Ovary (tissue), 3 donors: ENCODE data around the gene KRTAP10-6.

Source experiments
- POLR2A ChIP-seq: fragments of 450-650 bp; IDR thresholded peaks from one replicate; pipeline ENCODE4 v1.6.1; 2017; ENCODE audit warnings: antibody characterized with exemption, mild to moderate bottlenecking, moderate library complexity
- TF ChIP-seq, protein P1 (sequence below), 3 donors: fragments of 450-650 bp in 2 of 3; fragments of 200-600 bp in 1 of 3; IDR thresholded peaks; one replicate each; pipeline versions ENCODE4 v1.5.1 to v1.8.0; 2016 to 2022; ENCODE audit warnings: antibody characterized with exemption in 3 of 3, mild to moderate bottlenecking in 1 of 3
- donor health status: DM: no; HTN: no; CAD: no.

DNA sequence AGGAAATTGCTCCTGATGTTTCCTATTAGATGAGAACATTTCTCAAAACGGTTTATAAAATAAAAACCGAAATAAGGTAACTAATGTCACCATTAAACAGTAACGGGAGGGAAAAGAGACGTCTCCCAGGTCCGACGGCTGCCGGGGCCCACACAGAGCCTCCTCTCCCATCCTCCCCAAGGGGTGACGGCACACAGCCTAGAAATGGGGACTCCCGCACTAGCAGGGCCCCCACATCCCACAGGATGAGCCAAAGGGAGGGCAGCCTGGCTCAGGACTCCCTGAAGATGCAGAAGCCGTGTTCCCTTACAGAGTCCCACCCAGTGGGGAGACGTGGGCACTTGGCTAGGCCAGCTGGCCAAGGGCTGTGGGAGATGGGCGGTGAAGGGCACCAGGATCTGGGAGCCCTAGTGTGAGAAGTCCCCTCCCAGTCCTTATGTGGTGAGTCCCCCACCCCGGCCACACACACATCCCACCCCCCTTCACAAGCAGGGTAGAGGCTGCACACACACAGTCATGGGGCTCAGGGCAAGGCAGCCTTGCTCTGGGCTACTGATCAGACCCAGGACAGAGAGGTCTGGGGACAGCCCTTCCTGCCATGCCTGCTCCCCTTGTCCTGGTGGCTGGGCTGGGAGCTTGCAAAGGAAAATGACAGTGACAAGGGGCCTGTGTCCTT lies 37.0 kb downstream of the KRTAP10-6 start:
- TF ChIP-seq, protein P1, sequence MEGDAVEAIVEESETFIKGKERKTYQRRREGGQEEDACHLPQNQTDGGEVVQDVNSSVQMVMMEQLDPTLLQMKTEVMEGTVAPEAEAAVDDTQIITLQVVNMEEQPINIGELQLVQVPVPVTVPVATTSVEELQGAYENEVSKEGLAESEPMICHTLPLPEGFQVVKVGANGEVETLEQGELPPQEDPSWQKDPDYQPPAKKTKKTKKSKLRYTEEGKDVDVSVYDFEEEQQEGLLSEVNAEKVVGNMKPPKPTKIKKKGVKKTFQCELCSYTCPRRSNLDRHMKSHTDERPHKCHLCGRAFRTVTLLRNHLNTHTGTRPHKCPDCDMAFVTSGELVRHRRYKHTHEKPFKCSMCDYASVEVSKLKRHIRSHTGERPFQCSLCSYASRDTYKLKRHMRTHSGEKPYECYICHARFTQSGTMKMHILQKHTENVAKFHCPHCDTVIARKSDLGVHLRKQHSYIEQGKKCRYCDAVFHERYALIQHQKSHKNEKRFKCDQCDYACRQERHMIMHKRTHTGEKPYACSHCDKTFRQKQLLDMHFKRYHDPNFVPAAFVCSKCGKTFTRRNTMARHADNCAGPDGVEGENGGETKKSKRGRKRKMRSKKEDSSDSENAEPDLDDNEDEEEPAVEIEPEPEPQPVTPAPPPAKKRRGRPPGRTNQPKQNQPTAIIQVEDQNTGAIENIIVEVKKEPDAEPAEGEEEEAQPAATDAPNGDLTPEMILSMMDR (IDR thresholded peaks at IDR 0.05), result no peak
- no peak for TF ChIP-seq POLR2A
